HG03045 (cell line): Measurements from ENCODE around the gene UBASH3B.

Source experiments
- ATAC-seq: cut with Tn5 transposase; IDR thresholded peaks from one replicate; pipeline ENCODE4 v1.9.1; 2021; ENCODE audit warnings: mild to moderate bottlenecking, moderate library complexity; ENCODE audit not compliant: unreplicated experiment

Gene UBASH3B

DNA sequence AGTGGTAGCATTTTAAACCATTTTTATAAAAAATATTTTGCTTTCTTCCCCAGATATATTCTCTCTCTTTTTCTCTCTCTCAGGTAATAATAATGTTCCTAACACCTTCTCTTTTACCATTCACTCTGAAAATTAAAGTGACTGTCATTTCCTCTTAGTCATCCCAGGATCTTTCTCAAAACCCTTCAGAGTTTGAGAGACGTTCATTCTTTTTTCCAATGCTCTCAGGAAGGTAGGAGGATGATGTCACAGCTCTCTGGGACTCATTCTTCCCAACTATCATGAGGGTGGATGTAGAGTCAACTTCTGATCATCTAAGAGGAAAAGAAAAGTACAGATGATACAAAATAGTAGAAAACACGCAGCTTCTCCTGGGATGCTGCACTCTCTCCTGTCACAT is 122.6 kb downstream of the UBASH3B start:
- ATAC-seq = no peak

DNA sequence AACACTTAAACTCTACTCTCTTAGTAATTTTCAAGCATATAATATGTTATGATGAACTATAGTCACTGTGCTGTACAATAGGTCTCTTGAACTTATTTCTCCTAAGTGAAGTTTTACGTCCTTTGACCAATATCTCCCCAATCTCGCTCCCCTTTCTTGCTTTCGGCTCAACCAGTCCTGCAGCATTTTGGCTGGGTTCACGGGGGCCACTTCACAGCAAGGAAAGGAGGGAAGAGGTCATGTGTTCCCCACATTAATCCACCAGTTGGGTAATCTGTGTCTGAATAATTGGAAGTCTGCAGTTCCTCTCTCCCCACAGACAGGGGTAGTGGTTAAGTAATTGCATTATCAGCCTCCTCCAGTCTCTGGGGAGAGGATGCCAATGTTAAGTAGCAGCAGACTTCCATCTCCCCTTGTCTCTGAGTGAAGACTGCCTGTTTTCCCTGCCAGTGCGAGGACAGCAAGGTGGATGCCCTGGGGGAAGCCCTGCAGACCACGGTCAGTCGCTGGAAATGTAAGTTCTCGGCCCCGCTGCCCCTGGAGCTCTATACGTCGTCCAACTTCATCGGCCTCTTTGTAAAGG is 123.6 kb downstream of the UBASH3B start:
- no peak for ATAC-seq

DNA sequence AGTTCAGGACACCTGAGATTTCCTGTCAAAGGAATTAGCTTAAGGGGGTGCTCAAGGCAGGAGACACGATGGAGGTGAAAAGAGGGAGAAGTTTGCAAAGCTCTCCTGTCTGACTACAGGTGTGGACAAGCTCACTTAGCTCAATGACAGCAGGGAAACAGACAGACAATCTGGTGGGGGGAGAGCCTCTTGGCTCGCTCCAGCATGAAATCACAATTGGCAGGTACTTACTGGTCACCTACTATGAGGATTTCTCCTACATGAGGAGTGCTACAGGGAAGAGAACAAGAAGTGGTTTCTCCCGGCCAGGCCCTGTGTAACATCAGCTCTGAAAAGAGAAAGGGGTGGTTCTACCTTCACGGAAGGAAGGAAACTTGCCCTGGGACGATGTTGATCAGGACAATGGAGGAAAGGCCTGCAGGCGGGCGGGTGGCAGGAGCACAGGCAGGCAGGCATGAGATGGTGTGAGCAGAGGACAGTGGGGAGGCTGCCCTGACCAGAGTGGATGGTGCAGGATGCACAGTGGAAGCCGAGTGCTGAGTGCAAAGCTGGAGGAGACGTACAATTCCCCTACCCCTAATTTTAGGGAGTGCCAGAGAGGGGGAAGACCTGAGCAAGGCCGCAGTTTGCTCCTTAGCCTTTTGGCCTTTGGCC is 124.9 kb downstream of the UBASH3B start:
- ATAC-seq = no peak

DNA sequence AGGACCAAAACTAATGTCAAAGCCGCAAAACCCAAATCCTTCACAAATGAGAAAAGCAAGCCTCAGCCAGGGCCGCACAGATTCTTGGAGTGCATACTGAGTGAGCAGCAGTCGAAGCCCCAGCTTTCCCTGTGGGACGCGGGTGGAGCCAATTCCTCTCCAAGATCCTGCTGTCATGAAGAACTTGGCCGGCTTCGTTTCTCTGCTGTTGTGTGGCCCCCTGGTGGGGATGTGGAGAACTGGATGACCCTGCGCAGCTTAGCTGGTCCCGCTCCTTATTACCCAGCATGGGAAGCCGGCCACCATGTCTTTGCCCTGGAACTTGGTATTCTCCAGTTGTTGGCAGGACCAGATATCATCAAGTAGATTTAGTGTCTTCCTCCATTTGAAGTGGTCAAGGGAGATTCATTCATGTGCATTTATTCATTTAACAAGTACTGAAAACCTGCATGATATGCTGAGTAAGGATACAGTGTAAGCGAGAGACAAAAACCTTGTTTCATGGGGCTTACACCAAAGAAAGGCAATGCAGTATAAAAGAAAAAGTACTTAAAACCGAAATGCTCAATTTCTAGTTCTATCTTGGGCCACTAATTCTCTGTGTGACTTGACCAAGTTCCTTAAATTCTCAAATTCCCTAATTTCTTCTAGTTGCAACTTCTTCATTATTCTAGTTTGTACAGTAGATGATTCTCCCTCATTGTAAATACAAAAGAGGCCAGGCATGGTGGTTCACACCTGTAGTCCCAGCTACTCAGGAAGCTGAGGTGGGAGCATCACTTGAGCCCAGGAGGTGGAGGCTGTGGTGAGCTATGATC is 126.1 kb downstream of the UBASH3B start:
- ATAC-seq = peak; percentile 72

DNA sequence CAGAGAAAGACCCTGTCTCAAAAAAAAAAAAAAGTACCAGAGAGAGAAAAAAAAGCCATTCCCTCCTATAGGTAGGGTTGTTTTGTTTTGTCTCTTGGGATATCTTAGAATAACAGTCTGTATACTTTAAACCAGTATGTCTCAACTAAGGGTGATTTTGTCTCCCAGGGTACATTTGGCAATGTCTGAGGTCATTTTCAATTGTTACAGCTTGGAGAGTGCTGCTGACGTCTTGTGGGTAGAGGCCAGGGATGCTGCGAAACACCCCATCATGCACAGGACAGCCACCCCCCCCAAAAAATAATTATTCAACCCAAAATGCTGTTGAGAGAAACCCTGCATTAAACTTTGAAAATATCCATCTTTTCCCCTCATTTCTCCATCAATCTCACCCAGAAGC is 126.7 kb downstream of the UBASH3B start:
- ATAC-seq = no peak

DNA sequence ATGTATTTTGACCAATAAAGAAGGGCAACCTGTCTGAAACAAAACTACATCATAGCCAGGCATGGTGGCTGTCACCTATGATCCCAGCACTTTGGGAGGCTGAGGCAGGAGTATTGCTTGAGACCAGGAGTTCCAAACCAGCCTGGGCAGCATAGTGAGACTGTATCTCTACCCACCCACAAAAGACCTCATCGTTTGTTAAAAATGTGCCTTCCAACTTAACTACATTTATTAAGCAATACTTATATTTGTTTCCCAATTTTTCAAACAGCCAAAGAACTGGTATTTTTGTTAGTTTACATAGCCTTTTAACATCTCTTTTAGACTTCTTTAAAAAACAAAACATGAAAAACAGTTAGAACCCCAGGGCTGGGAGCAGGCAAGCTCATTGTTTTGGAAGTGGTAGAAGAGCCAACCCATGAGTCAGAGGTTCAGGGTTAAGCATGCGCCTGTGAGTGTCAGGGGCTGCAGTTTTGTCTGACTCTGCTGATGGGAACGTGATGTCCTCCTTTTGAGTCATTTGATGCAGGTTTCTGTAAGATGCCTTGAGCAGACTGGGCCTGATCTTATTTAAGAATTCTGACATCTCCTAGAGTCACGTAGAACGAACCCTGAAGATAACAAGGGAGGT is 128.9 kb downstream of the UBASH3B start:
- no peak for ATAC-seq

DNA sequence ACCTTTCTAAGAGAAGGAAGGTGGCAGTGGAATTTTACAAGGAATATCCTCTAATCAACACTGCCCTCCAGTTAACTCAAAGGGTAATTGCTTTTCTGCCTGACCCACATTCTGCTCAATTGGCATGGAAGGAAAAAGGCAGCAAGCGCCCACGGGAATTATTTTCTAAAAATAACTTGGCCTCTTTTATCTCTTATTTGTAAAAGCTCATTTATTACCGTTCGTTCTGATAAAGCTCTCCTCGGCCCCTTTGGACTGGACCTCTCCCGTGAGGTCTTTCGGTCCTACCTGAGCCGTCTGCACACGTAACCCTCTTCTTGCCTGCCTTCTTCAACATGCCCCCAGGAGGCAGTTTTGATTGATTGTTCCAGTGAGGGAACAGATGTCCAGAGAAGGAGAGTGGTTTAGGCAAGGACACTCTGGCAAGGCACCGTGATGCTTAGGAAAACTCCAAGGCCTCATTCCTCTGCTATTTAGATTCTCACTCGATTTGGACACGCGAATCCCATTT is 129.6 kb downstream of the UBASH3B start:
- no peak for ATAC-seq

DNA sequence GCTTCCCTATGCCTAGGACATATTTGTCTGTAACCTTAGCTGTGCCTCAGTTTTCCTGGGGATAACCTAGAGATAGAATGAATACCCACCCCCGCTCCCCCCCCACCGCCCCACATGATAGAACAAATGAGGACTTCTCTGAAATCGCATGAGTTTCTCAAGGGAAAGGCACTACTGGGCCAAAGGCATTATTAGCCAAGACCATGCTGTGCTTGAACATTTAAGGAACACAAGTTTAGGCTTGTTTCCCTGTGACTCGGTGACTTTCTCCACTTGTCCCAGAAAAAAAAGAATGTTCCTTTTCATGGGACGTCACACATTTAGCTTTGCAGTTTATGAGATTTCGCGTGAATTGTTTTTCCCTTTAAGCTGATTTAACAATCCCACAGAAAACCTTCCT is 131.4 kb downstream of the UBASH3B start:
- ATAC-seq = no peak

DNA sequence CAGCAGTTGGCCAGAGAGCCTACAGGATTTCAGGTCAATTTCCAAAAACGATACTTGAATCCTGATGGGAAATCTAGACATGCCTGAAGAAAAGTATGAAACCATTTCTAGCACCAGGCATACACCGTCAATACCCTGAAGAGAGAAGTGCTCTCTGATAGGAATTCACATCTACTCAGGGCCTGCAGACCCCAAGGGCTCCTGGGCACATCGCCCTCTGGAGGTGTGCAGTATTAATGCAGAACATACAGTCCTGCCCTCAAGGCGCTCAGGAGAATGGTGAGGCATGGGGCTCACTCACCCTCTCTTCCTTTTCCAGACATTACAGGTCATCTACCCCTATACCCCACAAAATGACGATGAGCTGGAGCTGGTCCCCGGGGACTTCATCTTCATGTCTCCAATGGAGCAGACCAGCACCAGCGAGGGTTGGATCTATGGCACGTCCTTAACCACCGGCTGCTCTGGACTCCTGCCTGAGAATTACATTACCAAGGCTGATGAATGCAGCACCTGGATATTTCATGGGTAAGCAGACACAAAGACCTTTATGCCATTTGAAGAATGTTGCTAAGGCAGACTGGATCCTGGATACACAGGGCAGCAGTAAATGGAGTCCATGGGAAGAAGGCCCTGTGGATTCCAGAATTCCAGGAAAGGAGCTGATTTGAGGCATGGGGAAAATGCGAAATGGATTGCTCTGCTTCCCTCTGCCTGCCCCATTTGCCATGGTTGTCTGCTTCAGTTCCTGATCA is 133.4 kb downstream of the UBASH3B start:
- ATAC-seq = no peak

DNA sequence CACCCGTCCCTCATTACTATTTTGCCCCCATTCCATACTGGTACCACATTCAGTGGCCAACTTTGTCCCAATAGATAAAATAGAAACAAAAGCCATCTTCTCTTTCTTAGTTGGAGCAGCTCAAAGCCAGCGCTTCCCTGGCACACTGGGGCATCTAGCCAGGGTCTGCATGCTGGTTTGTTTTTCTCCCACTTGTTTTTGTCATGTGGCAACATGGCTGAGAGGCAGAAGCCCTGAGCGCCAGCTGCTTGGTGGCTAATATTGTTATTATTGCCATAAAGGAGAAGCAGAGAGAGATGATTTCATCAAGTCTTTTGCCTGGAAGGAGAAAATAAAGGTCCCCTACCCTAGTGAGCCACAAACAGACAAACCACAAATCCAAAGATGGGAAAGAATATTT is 134.4 kb downstream of the UBASH3B start:
- no peak for ATAC-seq

DNA sequence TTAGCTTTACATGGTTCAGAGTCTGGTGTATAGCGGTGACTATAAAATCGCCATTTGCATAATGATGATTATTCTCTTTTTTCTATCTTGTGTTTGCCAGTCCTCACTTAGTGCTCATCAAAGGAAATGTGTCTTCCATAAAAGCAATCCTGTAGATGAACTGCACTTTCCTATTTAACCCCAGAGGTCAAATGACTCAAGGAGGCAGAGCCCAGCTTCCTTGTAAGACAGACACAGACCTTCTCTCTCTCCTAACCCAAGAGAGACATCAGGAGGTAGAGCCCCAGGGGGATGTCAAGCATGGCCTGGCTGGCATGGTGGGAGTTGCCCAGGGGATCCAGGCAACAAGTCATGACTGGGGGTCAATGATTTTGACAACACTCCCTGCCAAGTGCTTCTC is 135.9 kb downstream of the UBASH3B start:
- ATAC-seq = no peak

DNA sequence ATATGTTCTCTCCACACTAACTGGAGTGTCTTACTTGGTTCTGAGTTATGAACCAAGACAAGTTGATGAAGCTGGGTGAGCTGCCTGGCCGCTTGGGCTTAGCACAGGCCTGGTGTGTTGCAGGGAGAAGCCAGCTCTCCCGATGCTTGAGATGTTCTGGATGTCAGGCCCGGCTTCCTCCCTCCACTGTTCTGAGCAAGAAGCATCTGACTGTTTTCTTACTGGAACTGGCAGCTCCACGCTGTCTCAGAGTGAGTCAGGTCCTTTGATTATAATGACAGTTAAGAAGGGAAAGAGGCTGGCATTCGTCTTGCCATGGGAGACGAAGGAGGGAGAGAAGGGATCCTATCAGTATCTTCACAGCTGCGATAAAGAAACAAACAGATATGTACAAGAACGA is 136.3 kb downstream of the UBASH3B start:
- ATAC-seq = no peak

DNA sequence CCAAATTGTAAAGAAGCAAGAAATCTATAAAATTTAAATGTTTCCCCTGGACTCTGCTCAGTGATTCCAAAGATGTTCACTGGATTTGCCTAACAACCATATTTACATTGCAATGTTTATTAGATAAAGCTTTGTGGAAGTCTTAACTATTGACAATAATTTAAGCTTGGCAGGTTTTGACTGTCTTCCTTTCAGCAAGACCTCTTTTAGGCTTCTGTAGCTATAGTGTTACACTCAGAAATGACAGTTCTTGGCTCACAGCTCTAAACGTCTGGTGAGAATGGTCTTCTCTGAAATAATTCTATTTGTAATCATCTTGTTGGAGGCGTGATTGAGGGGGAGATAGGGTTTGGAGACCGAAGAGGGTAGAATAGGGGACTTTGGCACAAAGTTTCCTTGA is 138.0 kb downstream of the UBASH3B start:
- ATAC-seq = no peak

DNA sequence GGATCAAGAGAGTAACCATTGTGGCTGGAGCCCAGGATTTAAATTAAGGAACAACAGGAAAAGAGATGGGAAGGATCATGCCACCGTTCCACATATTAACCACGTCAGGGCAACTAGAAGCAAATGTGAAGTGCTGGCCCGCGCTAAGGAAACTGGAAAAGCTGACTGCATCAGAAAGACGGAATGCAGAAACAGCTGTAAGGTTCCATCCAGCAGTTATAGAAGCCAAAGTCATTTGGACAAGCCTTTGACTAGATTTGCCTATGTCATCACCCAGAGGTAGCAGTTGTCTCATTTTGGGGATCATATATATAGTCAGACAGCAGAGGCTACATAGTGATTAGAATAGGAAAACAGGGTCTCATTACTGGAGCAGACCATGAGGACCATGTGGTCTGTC is 139.8 kb downstream of the UBASH3B start:
- no peak for ATAC-seq

DNA sequence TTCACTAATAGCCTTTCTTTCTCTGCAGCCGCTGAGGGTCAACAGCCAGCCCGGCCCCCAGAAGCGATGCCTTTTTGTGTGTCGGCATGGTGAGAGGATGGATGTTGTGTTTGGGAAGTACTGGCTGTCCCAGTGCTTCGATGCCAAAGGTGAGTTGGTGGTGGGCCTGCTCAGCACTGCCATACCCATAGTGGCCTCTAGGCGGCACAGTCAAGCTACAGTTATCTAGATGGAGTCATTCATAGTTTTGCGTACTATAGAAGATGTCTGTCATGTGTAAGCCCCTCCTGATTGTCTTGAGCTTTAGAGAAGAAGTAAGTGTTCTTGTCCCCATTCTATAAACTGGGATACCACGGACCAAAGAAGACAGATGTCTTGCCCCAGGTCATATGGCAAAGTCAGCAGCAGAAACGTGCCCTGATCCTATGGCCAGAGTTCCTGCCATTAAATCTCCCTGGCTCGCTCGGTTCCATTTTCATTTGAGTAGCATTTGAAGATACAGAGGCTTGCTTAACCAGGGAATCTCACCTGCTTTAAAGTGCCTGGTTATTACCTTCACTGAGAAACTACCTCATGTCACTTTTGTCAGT is 140.7 kb downstream of the UBASH3B start:
- ATAC-seq = peak; percentile 77

DNA sequence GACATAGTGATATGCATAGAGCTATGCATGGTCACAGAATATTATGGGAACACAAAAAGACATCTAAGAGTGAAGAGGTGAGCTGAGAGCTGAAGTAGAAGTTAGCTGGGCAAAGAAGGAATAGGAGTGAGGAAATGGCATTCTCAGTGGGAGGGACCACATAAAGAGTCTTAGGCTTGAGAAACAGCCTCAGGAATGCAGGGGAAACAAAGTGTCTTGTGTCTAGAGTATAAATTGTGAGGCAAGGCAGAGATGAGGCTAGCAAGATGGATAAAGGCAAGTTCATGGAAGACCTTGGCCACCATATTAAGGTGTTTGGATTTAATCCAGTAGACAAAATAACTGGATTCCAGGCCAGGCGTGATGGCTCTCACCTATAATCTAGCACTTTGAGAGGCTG is 142.1 kb downstream of the UBASH3B start:
- ATAC-seq = no peak

DNA sequence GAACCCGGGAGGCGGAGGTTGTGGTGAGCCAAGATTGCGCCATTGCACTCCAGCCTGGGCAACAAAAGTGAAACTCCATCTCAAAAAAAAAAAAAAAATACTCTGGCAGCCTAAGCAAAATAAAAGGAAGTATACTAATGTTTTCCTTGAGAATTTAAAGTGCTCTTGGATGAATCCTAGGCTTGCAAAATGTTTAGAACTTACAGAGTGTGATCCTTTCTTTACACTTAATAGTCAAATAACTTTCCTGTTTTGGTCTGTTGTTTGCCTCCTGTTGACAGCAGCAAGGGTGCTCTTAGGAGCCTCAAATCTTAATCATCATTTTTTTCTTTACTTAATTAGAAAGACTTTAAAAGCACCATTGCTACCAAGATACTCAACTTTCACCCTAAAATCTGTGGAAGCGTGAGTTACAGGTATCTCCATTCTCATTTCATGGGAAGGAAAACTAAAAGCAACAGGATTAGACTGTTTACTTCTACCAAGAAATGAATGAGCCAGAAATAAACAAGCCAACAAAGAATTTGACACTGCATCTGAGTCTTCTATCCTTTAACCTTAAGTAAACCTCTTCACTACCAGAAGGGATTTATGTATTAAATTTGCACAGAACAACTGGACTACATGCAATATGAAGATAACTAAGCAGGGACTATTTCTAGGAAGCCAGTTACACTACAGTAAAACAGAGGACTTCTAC is 144.0 kb downstream of the UBASH3B start:
- no peak for ATAC-seq

DNA sequence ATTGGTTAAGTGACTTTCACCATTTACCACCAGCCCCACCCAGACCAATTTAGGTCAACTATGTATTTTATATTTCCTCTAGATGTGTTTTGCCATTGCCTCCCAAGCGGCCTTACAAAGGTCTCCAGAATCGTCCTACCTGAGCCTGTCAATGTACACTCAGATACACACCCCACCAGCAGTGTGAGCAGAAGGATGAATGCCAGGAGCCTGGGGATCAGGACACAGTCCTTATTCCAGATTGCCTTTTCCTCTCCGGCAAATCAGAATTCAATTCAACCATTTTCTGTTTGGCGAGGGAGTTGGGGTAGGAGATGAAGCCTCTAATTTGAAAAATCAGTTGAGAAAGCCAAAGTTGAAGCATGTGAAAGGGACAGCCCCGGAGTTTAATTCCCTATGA is 147.4 kb downstream of the UBASH3B start:
- ATAC-seq = no peak

DNA sequence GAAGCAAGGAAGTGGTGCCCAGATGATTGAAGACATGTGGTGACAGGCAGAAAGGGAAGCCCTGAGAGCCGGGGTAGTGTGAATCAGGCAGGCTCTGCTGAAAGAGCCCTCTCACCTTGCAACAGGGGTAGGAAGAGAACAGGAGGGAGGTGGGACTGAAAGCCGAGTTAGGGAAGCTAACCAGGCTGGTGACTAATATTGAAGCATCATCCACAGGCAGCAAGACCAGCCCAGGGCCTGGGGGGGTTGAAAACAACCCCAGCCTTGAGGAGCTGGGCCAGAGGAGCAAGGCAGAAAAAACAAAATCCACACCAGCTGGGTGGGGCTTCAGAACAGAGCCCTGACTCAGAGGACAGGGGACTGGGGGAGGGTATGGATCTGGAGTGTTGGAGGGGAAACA is 147.8 kb downstream of the UBASH3B start:
- ATAC-seq = no peak

DNA sequence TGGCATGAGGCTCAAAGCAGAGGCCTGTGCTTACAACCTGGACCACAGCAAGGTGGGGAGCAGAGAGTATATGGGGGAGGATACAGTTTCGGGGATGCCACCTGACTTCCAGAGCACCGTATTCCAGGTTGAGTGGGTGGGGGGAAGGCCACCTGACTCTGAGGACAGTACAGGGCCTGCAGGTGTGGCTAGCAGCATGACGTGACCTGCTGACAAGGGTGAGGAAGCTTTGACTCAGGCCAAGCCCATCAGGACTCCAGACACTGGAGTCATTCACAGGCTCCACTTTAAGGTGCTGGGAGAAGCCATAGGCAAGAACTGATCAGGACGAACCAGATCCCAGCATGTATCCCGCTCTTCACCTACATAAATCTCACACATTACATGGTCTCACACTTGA is 148.2 kb downstream of the UBASH3B start:
- ATAC-seq = no peak
